ENCODE results near the gene NEGR1. TPM values are rescaled to one million over a fixed set of nuclear protein-coding genes. Genes with fewer than 3 reads are reported as not detected.

Gene NEGR1
- total and polyA plus RNA-seq, 4 donors: 0.08 to 0.14 (median 0.12) TPM; not detected in 1

DNA sequence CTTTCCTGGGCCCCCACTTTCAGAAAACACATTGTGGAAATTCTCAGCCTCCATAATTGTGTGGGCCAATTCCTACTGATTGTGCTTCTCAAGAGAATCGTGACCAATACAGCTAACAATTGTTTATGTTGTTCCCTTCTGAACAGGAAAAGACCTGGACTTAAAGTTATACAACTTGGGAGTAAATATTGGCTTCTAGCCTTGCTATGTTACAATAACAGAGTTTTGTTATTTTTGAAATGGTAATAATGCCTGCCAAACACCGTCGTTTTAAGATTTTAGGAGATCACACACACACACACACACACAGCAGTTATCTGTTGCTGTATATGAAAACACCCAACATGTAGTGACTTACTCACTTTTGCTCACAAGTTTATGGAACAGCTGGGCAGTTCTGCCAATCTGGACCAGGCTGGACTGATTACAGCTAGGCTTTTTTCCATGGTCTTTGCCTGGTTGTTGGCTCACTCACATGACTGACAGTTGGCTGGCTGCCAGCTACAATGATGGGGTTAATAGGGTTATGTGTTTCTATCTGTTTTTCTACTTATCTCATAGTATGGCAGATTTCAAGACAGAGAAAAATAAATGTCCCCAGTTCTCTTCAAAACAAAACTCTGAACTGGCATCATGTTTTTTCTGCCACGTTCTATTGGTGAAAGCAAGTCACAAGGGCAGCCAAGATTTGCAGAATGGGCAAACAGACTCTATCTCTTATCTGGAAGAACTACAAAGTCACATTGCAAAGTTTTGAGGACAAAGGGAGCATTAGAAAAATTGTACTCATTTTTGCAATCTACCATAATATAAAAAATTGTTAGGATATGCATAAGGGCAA is 447.5 kb downstream of the NEGR1 start:
- TF ChIP-seq RAD21 (IDR thresholded peaks at IDR 0.05): no peak
- TF ChIP-seq FOXA1 (IDR thresholded peaks at IDR 0.05): no peak
- TF ChIP-seq HNF4G (IDR thresholded peaks at IDR 0.05): no peak
- TF ChIP-seq JUND (IDR thresholded peaks at IDR 0.05): no peak
- no peak for TF ChIP-seq EGR1 (IDR thresholded peaks at IDR 0.05; ENCODE audit: low read depth in 2 of 2)
- no peak for TF ChIP-seq TAF1 (conservative IDR thresholded peaks at IDR 0.05)
- TF ChIP-seq YY1 (IDR thresholded peaks at IDR 0.05): no peak
- TF ChIP-seq FOXA2 (IDR thresholded peaks at IDR 0.05): no peak
- TF ChIP-seq HNF4A (conservative IDR thresholded peaks at IDR 0.05): no peak
- TF ChIP-seq, protein P1, sequence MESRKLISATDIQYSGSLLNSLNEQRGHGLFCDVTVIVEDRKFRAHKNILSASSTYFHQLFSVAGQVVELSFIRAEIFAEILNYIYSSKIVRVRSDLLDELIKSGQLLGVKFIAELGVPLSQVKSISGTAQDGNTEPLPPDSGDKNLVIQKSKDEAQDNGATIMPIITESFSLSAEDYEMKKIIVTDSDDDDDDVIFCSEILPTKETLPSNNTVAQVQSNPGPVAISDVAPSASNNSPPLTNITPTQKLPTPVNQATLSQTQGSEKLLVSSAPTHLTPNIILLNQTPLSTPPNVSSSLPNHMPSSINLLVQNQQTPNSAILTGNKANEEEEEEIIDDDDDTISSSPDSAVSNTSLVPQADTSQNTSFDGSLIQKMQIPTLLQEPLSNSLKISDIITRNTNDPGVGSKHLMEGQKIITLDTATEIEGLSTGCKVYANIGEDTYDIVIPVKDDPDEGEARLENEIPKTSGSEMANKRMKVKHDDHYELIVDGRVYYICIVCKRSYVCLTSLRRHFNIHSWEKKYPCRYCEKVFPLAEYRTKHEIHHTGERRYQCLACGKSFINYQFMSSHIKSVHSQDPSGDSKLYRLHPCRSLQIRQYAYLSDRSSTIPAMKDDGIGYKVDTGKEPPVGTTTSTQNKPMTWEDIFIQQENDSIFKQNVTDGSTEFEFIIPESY (IDR thresholded peaks at IDR 0.05): no peak
- Histone ChIP-seq H3K4me1 (ENCODE audit: control insufficient read depth in 4 of 4, insufficient read depth in 4 of 4, low read length in 3 of 4) (peaks cover 0 to 3% (median 0%) of the 10 kb centered on the region in 4 donors), H3K27ac (ENCODE audit: low read depth in 1 of 2, low read length in 2 of 2) (no peak overlapping the region), H3K9me3 (ENCODE audit: control insufficient read depth in 4 of 4, low read length in 3 of 4) (no peaks in the 10 kb centered on the region), H3K4me3 (ENCODE audit: low read depth in 1 of 3, low read length in 3 of 3) (no peak overlapping the region), H3K9ac (ENCODE audit: low read depth in 1 of 2, low read length in 2 of 2) (no peak overlapping the region), H3K27me3 (ENCODE audit: control insufficient read depth in 4 of 4, insufficient read depth in 4 of 4, low read length in 3 of 4) (peaks cover 0 to 5% (median 0%) of the 10 kb centered on the region in 4 donors), H3K36me3 (ENCODE audit: control insufficient read depth in 4 of 4, insufficient read depth in 3 of 4, low read depth in 1 of 4, low read length in 3 of 4) (no peaks in the 10 kb centered on the region)
- WGBS: 38% methylated on average over 4 of the region's 4 CpGs
- no peak for DNase-seq (ENCODE audit: low spot score)

DNA sequence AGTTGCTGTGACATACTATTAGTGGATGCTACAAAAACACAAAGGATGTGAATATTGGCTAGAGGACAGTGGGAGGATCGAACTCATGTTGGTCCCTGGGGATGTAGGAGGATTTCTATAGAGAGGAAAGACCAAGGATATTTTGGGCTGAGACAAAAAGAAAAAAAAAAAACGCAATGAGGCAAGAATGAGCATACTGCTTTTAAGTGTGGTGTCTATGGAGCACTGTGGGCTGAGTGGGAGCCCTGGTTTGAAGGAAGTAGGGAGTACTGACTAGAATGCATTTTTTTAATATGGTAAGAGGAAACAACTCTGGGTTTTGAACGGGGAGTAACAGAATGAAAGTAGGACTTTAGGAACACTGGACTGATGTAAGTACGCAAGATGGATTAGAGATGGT is 450.7 kb downstream of the NEGR1 start:
- H3K27ac ChIP-seq (ENCODE audit: low read depth in 1 of 2, low read length in 2 of 2): no peak overlapping the region
- H3K36me3 ChIP-seq (ENCODE audit: control insufficient read depth in 4 of 4, insufficient read depth in 3 of 4, low read depth in 1 of 4, low read length in 3 of 4): no peaks in the 10 kb centered on the region
- H3K4me1 ChIP-seq (ENCODE audit: control insufficient read depth in 4 of 4, insufficient read depth in 4 of 4, low read length in 3 of 4): peaks cover 0 to 3% (median 0%) of the 10 kb centered on the region in 4 donors
- no peak overlapping the region for H3K4me3 ChIP-seq (ENCODE audit: low read depth in 1 of 3, low read length in 3 of 3)
- peaks cover 0 to 5% (median 0%) of the 10 kb centered on the region in 4 donors for H3K27me3 ChIP-seq (ENCODE audit: control insufficient read depth in 4 of 4, insufficient read depth in 4 of 4, low read length in 3 of 4)
- no peaks in the 10 kb centered on the region for H3K9me3 ChIP-seq (ENCODE audit: control insufficient read depth in 4 of 4, low read length in 3 of 4)
- 76% methylated on average over 4 of the region's 4 CpGs for WGBS
- no peak for DNase-seq (ENCODE audit: low spot score)
- no peak for TF ChIP-seq YY1 (IDR thresholded peaks at IDR 0.05)
- TF ChIP-seq EGR1 (IDR thresholded peaks at IDR 0.05; ENCODE audit: low read depth in 2 of 2): no peak
- no peak for TF ChIP-seq FOXA1 (IDR thresholded peaks at IDR 0.05)
- no peak for TF ChIP-seq HNF4G (IDR thresholded peaks at IDR 0.05)
- no peak for TF ChIP-seq TAF1 (conservative IDR thresholded peaks at IDR 0.05)
- TF ChIP-seq NR2F2 (IDR thresholded peaks at IDR 0.05): no peak
- TF ChIP-seq, protein P2, sequence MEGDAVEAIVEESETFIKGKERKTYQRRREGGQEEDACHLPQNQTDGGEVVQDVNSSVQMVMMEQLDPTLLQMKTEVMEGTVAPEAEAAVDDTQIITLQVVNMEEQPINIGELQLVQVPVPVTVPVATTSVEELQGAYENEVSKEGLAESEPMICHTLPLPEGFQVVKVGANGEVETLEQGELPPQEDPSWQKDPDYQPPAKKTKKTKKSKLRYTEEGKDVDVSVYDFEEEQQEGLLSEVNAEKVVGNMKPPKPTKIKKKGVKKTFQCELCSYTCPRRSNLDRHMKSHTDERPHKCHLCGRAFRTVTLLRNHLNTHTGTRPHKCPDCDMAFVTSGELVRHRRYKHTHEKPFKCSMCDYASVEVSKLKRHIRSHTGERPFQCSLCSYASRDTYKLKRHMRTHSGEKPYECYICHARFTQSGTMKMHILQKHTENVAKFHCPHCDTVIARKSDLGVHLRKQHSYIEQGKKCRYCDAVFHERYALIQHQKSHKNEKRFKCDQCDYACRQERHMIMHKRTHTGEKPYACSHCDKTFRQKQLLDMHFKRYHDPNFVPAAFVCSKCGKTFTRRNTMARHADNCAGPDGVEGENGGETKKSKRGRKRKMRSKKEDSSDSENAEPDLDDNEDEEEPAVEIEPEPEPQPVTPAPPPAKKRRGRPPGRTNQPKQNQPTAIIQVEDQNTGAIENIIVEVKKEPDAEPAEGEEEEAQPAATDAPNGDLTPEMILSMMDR (IDR thresholded peaks at IDR 0.05; ENCODE audit: low read depth, low read length, missing input control): no peak
- H3K9ac ChIP-seq (ENCODE audit: low read depth in 1 of 2, low read length in 2 of 2): no peak overlapping the region

DNA sequence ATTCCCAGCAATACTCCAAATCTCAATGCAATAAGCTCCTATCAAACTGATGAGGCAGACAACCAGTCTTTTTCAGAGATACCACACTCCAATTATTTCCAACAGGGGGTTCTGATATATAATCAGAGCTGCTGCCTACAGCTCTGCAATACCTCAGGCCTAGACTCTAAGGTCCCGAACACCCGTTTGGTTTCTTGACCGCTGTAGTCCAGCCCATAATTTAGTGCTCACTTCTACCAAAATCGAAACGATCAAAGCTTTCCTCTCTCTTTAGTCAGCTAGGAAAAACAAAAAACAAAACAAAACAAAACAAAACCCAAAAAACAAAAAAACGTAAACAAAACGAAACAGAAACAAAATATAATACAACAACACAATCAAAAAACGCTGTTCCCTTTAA is 453.0 kb downstream of the NEGR1 start:
- Histone ChIP-seq H3K27ac (ENCODE audit: low read depth in 1 of 2, low read length in 2 of 2) (no peak overlapping the region), H3K27me3 (ENCODE audit: control insufficient read depth in 4 of 4, insufficient read depth in 4 of 4, low read length in 3 of 4) (peaks cover 0 to 5% (median 0%) of the 10 kb centered on the region in 4 donors), H3K9me3 (ENCODE audit: control insufficient read depth in 4 of 4, low read length in 3 of 4) (no peaks in the 10 kb centered on the region), H3K4me3 (ENCODE audit: low read depth in 1 of 3, low read length in 3 of 3) (no peak overlapping the region), H3K9ac (ENCODE audit: low read depth in 1 of 2, low read length in 2 of 2) (no peak overlapping the region), H3K36me3 (ENCODE audit: control insufficient read depth in 4 of 4, insufficient read depth in 3 of 4, low read depth in 1 of 4, low read length in 3 of 4) (no peaks in the 10 kb centered on the region), H3K4me1 (ENCODE audit: control insufficient read depth in 4 of 4, insufficient read depth in 4 of 4, low read length in 3 of 4) (no peaks in the 10 kb centered on the region)
- no peak for DNase-seq (ENCODE audit: low spot score)
- TF ChIP-seq EGR1 (IDR thresholded peaks at IDR 0.05; ENCODE audit: low read depth in 2 of 2): no peak
- no peak for TF ChIP-seq RXRA (IDR thresholded peaks at IDR 0.05)
- no peak for TF ChIP-seq YY1 (IDR thresholded peaks at IDR 0.05)
- TF ChIP-seq FOXA1 (IDR thresholded peaks at IDR 0.05): no peak
- TF ChIP-seq GABPA (IDR thresholded peaks at IDR 0.05 in 1 of 2, conservative IDR thresholded peaks at IDR 0.05 in 1 of 2): no peak
- no peak for TF ChIP-seq HNF4G (IDR thresholded peaks at IDR 0.05)
- no peak for TF ChIP-seq NR2F2 (IDR thresholded peaks at IDR 0.05)
- TF ChIP-seq JUND (IDR thresholded peaks at IDR 0.05): no peak
- WGBS: 85% methylated on average over 8 of the region's 8 CpGs
